ENCODE measurements around the gene WBP1. TPM values are rescaled to one million over a fixed set of nuclear protein-coding genes. Genes with fewer than 3 reads are reported as not detected.
"Not testable (repeated sequence)": the region's sequence is repeated elsewhere in the genome, so short reads cannot be mapped to it uniquely, and the experiment has no call there.

The WBP1 gene
- total and polyA plus RNA-seq, 2 donors (not counting 1 experiment from before 2014, with no cell fraction given): 43.8 to 78.1 TPM

DNA sequence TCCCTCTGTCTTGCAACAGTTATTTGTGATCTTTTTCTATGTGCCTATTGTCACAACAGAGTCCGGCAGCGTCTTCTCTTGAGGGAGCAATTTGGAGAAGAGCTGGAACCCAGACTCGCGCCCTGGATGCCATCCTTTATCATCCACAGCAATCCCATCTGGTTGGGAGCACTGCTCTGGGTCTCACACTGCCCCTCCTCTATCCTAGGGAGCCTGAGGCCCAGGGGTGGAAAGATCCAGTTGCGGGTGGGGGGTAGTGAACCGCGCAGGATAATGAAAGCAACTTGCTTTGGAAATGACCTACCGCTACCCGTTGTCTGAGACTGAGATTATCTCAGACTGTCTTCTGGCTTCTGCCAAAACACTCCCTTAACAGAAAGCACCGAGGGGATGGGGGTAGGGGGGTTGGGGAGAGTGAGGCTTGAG is 713 bp downstream of the WBP1 start:
- Histone ChIP-seq H3K36me3 (ENCODE audit: control insufficient read depth, insufficient read depth, low read length) (peaks cover 15% of the 10 kb centered on the region), H3K4me1 (ENCODE audit: control insufficient read depth, extremely low read depth, insufficient read depth, low read length) (peaks cover 19% of the 10 kb centered on the region), H3K4me3 (replicated peaks in 1 of 4; ENCODE audit: control extremely low read depth in 1 of 4, insufficient read depth in 1 of 4, low read depth in 3 of 4, low read length in 4 of 4) (peak overlapping the region; percentile 81 to 95 (median 90)), H3K9me3 (ENCODE audit: control insufficient read depth, insufficient read depth, low read depth, low read length) (no peaks in the 10 kb centered on the region), H3K27me3 (ENCODE audit: control insufficient read depth, insufficient read depth, low read length) (no peaks in the 10 kb centered on the region), H4K20me1 (ENCODE audit: control insufficient read depth, extremely low read depth, insufficient read depth, low read length) (no peaks in the 10 kb centered on the region), H3K4me2 (ENCODE audit: extremely low read depth, insufficient read depth, low read length) (peak overlapping the region; percentile 96), H3K27ac (ENCODE audit: insufficient read depth, low read length) (peak overlapping the region; percentile 73), H3K9ac (ENCODE audit: insufficient read depth, low read length) (peak overlapping the region; percentile 62), H3K79me2 (ENCODE audit: control insufficient read depth, insufficient read depth, low read length) (peaks cover 6% of the 10 kb centered on the region), H2AFZ (ENCODE audit: low read length) (peak overlapping the region; percentile 43)
- no peak for TF ChIP-seq EZH2 (IDR thresholded peaks at IDR 0.05; ENCODE audit: low read length, missing control alignments)
- TF ChIP-seq, protein P1, sequence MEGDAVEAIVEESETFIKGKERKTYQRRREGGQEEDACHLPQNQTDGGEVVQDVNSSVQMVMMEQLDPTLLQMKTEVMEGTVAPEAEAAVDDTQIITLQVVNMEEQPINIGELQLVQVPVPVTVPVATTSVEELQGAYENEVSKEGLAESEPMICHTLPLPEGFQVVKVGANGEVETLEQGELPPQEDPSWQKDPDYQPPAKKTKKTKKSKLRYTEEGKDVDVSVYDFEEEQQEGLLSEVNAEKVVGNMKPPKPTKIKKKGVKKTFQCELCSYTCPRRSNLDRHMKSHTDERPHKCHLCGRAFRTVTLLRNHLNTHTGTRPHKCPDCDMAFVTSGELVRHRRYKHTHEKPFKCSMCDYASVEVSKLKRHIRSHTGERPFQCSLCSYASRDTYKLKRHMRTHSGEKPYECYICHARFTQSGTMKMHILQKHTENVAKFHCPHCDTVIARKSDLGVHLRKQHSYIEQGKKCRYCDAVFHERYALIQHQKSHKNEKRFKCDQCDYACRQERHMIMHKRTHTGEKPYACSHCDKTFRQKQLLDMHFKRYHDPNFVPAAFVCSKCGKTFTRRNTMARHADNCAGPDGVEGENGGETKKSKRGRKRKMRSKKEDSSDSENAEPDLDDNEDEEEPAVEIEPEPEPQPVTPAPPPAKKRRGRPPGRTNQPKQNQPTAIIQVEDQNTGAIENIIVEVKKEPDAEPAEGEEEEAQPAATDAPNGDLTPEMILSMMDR (conservative IDR thresholded peaks at IDR 0.05 in 1 of 2, IDR thresholded peaks at IDR 0.05 in 1 of 2; ENCODE audit: low read depth in 1 of 2, low read length in 2 of 2): no peak
- peak; percentile 18 to 25 for DNase-seq (ENCODE audit: low read depth in 2 of 2)

DNA sequence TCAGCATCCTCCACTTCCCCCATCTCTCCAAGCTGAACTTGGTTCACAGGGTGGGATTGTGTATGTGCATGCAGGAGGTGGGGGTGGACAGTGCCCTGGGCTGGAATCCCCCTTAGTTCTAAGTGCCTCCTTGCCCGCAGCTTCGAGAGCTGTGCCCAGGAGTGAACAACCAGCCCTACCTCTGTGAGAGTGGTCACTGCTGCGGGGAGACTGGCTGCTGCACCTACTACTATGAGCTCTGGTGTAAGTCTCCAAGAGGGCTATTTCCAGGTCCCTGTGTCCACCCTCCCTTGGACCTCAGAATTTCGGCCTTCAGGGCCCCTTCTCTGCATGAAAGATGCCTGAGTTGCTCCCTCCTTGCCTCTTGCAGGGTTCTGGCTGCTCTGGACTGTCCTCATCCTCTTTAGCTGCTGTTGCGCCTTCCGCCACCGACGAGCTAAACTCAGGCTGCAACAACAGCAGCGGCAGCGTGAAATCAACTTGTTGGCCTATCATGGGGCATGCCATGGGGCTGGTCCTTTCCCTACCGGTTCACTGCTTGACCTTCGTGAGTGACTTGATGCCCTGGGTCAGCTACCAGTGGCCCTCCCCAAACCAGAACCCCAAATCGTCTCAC is 1.4 kb downstream of the WBP1 start:
- H3K9ac ChIP-seq (ENCODE audit: insufficient read depth, low read length); DNase-seq (ENCODE audit: low read depth in 2 of 2); H4K20me1 ChIP-seq (ENCODE audit: control insufficient read depth, extremely low read depth, insufficient read depth, low read length); H3K27me3 ChIP-seq (ENCODE audit: control insufficient read depth, insufficient read depth, low read length); H2AFZ ChIP-seq (ENCODE audit: low read length); H3K9me3 ChIP-seq (ENCODE audit: control insufficient read depth, insufficient read depth, low read depth, low read length); H3K27ac ChIP-seq (ENCODE audit: insufficient read depth, low read length): not testable (repeated sequence)
- Histone ChIP-seq H3K79me2 (ENCODE audit: control insufficient read depth, insufficient read depth, low read length) (peaks cover 11% of the 10 kb centered on the region), H3K4me1 (ENCODE audit: control insufficient read depth, extremely low read depth, insufficient read depth, low read length) (peaks cover 19% of the 10 kb centered on the region), H3K4me3 (replicated peaks in 1 of 4; ENCODE audit: control extremely low read depth in 1 of 4, insufficient read depth in 1 of 4, low read depth in 3 of 4, low read length in 4 of 4) (peak overlapping the region in 2 of 4 experiments; percentile 81 to 88), H3K36me3 (ENCODE audit: control insufficient read depth, insufficient read depth, low read length) (peaks cover 15% of the 10 kb centered on the region), H3K4me2 (ENCODE audit: extremely low read depth, insufficient read depth, low read length) (peak overlapping the region; percentile 49)

DNA sequence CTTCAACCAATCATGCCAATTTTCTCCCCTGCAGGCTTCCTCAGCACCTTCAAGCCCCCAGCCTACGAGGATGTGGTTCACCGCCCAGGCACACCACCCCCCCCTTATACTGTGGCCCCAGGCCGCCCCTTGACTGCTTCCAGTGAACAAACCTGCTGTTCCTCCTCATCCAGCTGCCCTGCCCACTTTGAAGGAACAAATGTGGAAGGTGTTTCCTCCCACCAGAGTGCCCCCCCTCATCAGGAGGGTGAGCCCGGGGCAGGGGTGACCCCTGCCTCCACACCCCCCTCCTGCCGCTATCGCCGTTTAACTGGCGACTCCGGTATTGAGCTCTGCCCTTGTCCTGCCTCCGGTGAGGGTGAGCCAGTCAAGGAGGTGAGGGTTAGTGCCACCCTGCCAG is 1.9 kb downstream of the WBP1 start:
- Histone ChIP-seq H3K4me1 (ENCODE audit: control insufficient read depth, extremely low read depth, insufficient read depth, low read length) (peaks cover 19% of the 10 kb centered on the region), H3K79me2 (ENCODE audit: control insufficient read depth, insufficient read depth, low read length) (peaks cover 15% of the 10 kb centered on the region)
- not testable (repeated sequence) for H3K27ac ChIP-seq (ENCODE audit: insufficient read depth, low read length)

More for the DNA sequence above, 1.9 kb downstream of the WBP1 start:
- not testable (repeated sequence) for H4K20me1 ChIP-seq (ENCODE audit: control insufficient read depth, extremely low read depth, insufficient read depth, low read length); H3K4me2 ChIP-seq (ENCODE audit: extremely low read depth, insufficient read depth, low read length); H3K4me3 ChIP-seq (replicated peaks in 1 of 4; ENCODE audit: control extremely low read depth in 1 of 4, insufficient read depth in 1 of 4, low read depth in 3 of 4, low read length in 4 of 4); DNase-seq (ENCODE audit: low read depth in 2 of 2); H3K9me3 ChIP-seq (ENCODE audit: control insufficient read depth, insufficient read depth, low read depth, low read length); H3K27me3 ChIP-seq (ENCODE audit: control insufficient read depth, insufficient read depth, low read length); H2AFZ ChIP-seq (ENCODE audit: low read length); H3K9ac ChIP-seq (ENCODE audit: insufficient read depth, low read length)
- peaks cover 15% of the 10 kb centered on the region for H3K36me3 ChIP-seq (ENCODE audit: control insufficient read depth, insufficient read depth, low read length)

All from fibroblast of lung (primary cell).